Suppressor macrophage treated with lipopolysaccharide for 1 hour (primary cell): ENCODE data around the gene TSPEAR.
"Not testable (repeated sequence)": the region's sequence is repeated elsewhere in the genome, so short reads cannot be mapped to it uniquely, and the experiment has no call there.

ENCODE experiments used
- DNase-seq, 3 donors: peaks; one replicate each; pipeline ENCODE4 v3.0.0-alpha.2; 2020 to 2022

TSPEAR gene

GRCh38 chr21:44649521-44650100 is 61.8 kb downstream of the TSPEAR start:
- DNase-seq: no peak

- DNase-seq: no peak
Observed at GRCh38 chr21:44648557-44649311, 62.6 kb downstream of the TSPEAR start.

- DNase-seq: no peak
Observed at GRCh38 chr21:44647222-44647552, 64.2 kb downstream of the TSPEAR start.

GRCh38 chr21:44646366-44647221 is 64.8 kb downstream of the TSPEAR start, which contains the start of gene KRTAP10-11:
Gene KRTAP10-11, plus strand, starts transcription at chr21:44646414. Its CDS starts 45 bp downstream, at chr21:44646459.
- DNase-seq: not testable (repeated sequence)

GRCh38 chr21:44644878-44645277 is 66.5 kb downstream of the TSPEAR start:
- no peak for DNase-seq

GRCh38 chr21:44643741-44644310 is 67.5 kb downstream of the TSPEAR start:
- DNase-seq: no peak

GRCh38 chr21:44640761-44641160 is 70.6 kb downstream of the TSPEAR start:
- no peak for DNase-seq

GRCh38 chr21:44639331-44639655 is 72.1 kb downstream of the TSPEAR start:
- DNase-seq: no peak

GRCh38 chr21:44638506-44639330 is 72.7 kb downstream of the TSPEAR start:
- not testable (repeated sequence) for DNase-seq

- DNase-seq: not testable (repeated sequence)
Observed at GRCh38 chr21:44637851-44638348, 73.5 kb downstream of the TSPEAR start.

GRCh38 chr21:44637018-44637850 is 74.1 kb downstream of the TSPEAR start, which contains the start of gene KRTAP10-10:
Gene KRTAP10-10, plus strand, starts transcription at chr21:44637356. Its CDS starts 62 bp downstream, at chr21:44637418.
- no peak for DNase-seq

GRCh38 chr21:44636209-44637017 is 75.0 kb downstream of the TSPEAR start:
- DNase-seq: no peak

- no peak for DNase-seq
Observed at GRCh38 chr21:44632067-44632466, 79.3 kb downstream of the TSPEAR start.

- no peak for DNase-seq
Observed at GRCh38 chr21:44630440-44630839, 80.9 kb downstream of the TSPEAR start.

GRCh38 chr21:44628707-44629391 is 82.5 kb downstream of the TSPEAR start:
- DNase-seq: no peak

GRCh38 chr21:44627831-44628233 is 83.5 kb downstream of the TSPEAR start:
- DNase-seq: not testable (repeated sequence)

- DNase-seq: not testable (repeated sequence)
Observed at GRCh38 chr21:44627181-44627822, 84.1 kb downstream of the TSPEAR start.

- DNase-seq: no peak
Observed at GRCh38 chr21:44626673-44627143, 84.7 kb downstream of the TSPEAR start, which contains the start of gene KRTAP10-9. Gene KRTAP10-9, plus strand, starts transcription at chr21:44627093. Its CDS starts 79 bp downstream, at chr21:44627172.

GRCh38 chr21:44626262-44626661 is 85.1 kb downstream of the TSPEAR start:
- DNase-seq: no peak
